SK-N-SH treated with all-trans-retinoic acid at 6 μM for 48 hours (cell line): ENCODE measurements around the gene KIT.
"Not testable (repeated sequence)": the region's sequence is repeated elsewhere in the genome, so short reads cannot be mapped to it uniquely, and the experiment has no call there.

Source experiments
- ATAC-seq: fragments of 200-7000 bp; cut with Tn5 transposase; 3 replicates; pipeline ENCODE4 v1.9.1; 2020; ENCODE audit warnings: mild to moderate bottlenecking, moderate library complexity
- ARNTL ChIP-seq: fragments of 450-650 bp; formaldehyde crosslinking; IDR thresholded peaks from 2 replicates; pipeline ENCODE4 v1.5.0; 2020; ENCODE audit warnings: low read depth, mild to moderate bottlenecking, moderate library complexity, borderline replicate concordance
- BACH2 ChIP-seq: fragments of 250-450 bp; sonication (Bioruptor Pico); IDR thresholded peaks from 2 replicates; pipeline ENCODE4 v1.9.0; 2021; ENCODE audit warnings: mild to moderate bottlenecking, borderline replicate concordance
- CREB5 ChIP-seq: fragments of 250-450 bp; sonication (Bioruptor Pico); IDR thresholded peaks from 2 replicates; pipeline ENCODE4 v1.5.1; 2020; ENCODE audit warnings: low read depth, mild to moderate bottlenecking, moderate library complexity
- CSRNP3 ChIP-seq: fragments of 250-450 bp; sonication (Bioruptor Pico); IDR thresholded peaks from 2 replicates; pipeline ENCODE4 v1.5.1; 2021; ENCODE audit warnings: mild to moderate bottlenecking, moderate library complexity
- ESRRG ChIP-seq: fragments of 250-450 bp; sonication (Bioruptor Pico); IDR thresholded peaks from 2 replicates; pipeline ENCODE4 v1.6.1; 2021; ENCODE audit warnings: mild to moderate bottlenecking
- GLIS3 ChIP-seq: fragments of 250-450 bp; sonication (Bioruptor Pico); IDR thresholded peaks from 2 replicates; pipeline ENCODE4 v1.5.0; 2020; ENCODE audit warnings: mild to moderate bottlenecking, moderate library complexity
- ISL1 ChIP-seq: fragments of 250-450 bp; sonication (Bioruptor Pico); IDR thresholded peaks from 2 replicates; pipeline ENCODE4 v2.1.2; 2022; ENCODE audit warnings: mild to moderate bottlenecking, moderate library complexity
- OSR1 ChIP-seq: fragments of 250-450 bp; sonication (Bioruptor Pico); IDR thresholded peaks from 2 replicates; pipeline ENCODE4 v1.8.0; 2022; ENCODE audit warnings: moderate library complexity, mild to moderate bottlenecking, inconsistent platforms
- PPARA ChIP-seq: fragments of 250-450 bp; sonication (Bioruptor Pico); IDR thresholded peaks from 2 replicates; pipeline ENCODE4 v1.5.0; 2020; ENCODE audit warnings: mild to moderate bottlenecking, borderline replicate concordance
- RARB ChIP-seq: fragments of 250-450 bp; sonication (Bioruptor Pico); IDR thresholded peaks from 2 replicates; pipeline ENCODE4 v1.8.0; 2021; ENCODE audit warnings: mild to moderate bottlenecking, moderate library complexity
- SNAI2 ChIP-seq: fragments of 250-450 bp; sonication (Bioruptor Pico); IDR thresholded peaks from 2 replicates; pipeline ENCODE4 v1.5.0; 2020; ENCODE audit warnings: mild to moderate bottlenecking, moderate library complexity
- TCF4 ChIP-seq: fragments of 250-450 bp; sonication (Bioruptor Pico); IDR thresholded peaks from 2 replicates; pipeline ENCODE4 v1.8.0; 2021; ENCODE audit warnings: mild to moderate bottlenecking, moderate library complexity, borderline replicate concordance
- TOX ChIP-seq: fragments of 250-450 bp; sonication (Bioruptor Pico); IDR thresholded peaks from 2 replicates; pipeline ENCODE4 v1.8.0; 2021; ENCODE audit warnings: mild to moderate bottlenecking, moderate library complexity, borderline replicate concordance
- ZC3H10 ChIP-seq: fragments of 250-450 bp; sonication (Bioruptor Pico); IDR thresholded peaks from 2 replicates; pipeline ENCODE4 v1.5.1; 2021; ENCODE audit warnings: mild to moderate bottlenecking, moderate library complexity
- ZFP3 ChIP-seq: fragments of 250-450 bp; sonication (Bioruptor Pico); IDR thresholded peaks from 2 replicates; pipeline ENCODE4 v1.5.0; 2020; ENCODE audit warnings: mild to moderate bottlenecking, moderate library complexity
- ZNF70 ChIP-seq: fragments of 450-650 bp; formaldehyde crosslinking; IDR thresholded peaks from 2 replicates; pipeline ENCODE4 v1.5.0; 2020; ENCODE audit warnings: mild to moderate bottlenecking, moderate library complexity
- ZNF8 ChIP-seq: fragments of 450-650 bp; formaldehyde crosslinking; IDR thresholded peaks from 2 replicates; pipeline ENCODE4 v1.5.0; 2020; ENCODE audit warnings: mild to moderate bottlenecking, moderate library complexity
- TF ChIP-seq, protein P1 (sequence below): fragments of 250-450 bp; sonication (Bioruptor Pico); IDR thresholded peaks from 2 replicates; pipeline ENCODE4 v1.8.0; 2021; ENCODE audit warnings: low read depth, mild to moderate bottlenecking, moderate library complexity, borderline replicate concordance
- TF ChIP-seq, protein P2 (sequence below): fragments of 250-450 bp; sonication (Bioruptor Pico); IDR thresholded peaks from 2 replicates; pipeline ENCODE4 v1.5.0; 2020; ENCODE audit warnings: mild to moderate bottlenecking, moderate library complexity

The KIT gene

DNA sequence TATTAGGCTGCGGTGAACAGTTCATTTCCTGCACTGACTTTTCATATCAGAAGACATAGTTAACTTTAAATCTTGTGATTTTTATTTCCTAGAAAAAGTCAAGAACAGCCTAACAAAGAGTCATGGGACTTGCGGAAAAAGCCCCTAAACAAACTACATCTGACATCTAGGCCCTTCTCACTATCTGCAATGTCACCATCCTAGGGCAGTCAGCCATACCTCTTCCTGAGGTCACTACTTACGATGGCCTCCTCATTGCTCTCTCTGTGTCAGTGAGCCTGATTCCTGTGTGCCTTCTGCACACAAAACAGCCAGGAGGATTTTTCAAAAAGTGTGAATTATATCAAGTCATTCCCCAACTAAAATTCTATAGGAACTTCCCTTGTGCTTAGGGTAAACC is 22.4 kb upstream of the KIT start:
- no peak for TF ChIP-seq ESRRG (CRISPR knock-in tag)
- no peak for TF ChIP-seq ZC3H10 (CRISPR knock-in tag)
- TF ChIP-seq CSRNP3 (CRISPR knock-in tag) = no peak
- TF ChIP-seq ZNF70 (CRISPR knock-in tag) = no peak
- ATAC-seq = no peak

GRCh38 chr4:54637325-54637724 is 20.4 kb upstream of the KIT start:
- no peak for ATAC-seq
- TF ChIP-seq TOX (CRISPR knock-in tag) (no peak), ZFP3 (CRISPR knock-in tag) (no peak), GLIS3 (CRISPR knock-in tag) (no peak), CREB5 (CRISPR knock-in tag) (no peak), ZNF8 (CRISPR knock-in tag) (no peak), TCF4 (CRISPR knock-in tag) (no peak), OSR1 (no peak), ZNF70 (CRISPR knock-in tag) (no peak), PPARA (CRISPR knock-in tag) (no peak), ISL1 (no peak)
- TF ChIP-seq, protein P1, sequence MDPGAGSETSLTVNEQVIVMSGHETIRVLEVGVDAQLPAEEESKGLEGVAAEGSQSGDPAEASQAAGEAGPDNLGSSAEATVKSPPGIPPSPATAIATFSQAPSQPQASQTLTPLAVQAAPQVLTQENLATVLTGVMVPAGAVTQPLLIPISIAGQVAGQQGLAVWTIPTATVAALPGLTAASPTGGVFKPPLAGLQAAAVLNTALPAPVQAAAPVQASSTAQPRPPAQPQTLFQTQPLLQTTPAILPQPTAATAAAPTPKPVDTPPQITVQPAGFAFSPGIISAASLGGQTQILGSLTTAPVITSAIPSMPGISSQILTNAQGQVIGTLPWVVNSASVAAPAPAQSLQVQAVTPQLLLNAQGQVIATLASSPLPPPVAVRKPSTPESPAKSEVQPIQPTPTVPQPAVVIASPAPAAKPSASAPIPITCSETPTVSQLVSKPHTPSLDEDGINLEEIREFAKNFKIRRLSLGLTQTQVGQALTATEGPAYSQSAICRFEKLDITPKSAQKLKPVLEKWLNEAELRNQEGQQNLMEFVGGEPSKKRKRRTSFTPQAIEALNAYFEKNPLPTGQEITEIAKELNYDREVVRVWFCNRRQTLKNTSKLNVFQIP = no peak
- TF ChIP-seq, all 23 proteins: peak for 0

DNA sequence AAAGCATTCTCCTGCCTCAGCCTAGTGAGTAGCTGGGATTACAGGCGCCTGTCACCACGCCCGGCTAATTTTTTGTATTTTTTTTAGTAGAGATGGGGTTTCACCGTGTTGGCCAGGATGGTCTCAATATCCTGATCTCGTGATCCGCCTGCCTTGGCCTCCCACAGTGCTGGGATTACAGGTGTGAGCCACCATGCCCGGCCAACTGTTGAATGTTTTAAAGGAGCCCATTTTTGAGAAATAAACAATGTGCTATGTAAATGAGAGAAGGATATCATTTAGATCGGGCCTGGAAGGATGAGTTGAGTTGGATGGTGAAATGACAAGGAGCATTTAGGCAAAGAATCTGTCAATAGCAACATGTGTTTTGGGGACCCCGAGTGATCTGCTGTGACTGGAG is 16.7 kb upstream of the KIT start:
- ATAC-seq = not testable (repeated sequence)

DNA sequence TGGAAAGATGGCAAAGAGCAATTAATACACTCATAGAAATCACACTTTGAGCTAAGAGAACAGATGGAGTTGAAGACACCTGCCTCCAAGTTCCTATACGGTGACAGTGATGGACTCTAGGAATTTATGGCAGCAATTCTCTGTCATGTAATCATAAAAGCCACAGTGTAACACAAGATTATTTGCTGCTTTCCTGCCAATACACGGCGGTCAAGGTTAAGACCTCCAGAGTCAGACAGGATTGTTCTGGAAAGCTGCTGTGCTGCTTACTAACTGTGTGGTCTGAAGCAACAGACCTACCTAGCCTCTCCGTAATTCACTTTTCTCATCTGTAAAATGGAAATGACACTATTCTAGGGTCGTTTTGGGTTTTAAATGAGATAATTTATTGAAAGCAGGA is 14.6 kb upstream of the KIT start:
- TF ChIP-seq, protein P2, sequence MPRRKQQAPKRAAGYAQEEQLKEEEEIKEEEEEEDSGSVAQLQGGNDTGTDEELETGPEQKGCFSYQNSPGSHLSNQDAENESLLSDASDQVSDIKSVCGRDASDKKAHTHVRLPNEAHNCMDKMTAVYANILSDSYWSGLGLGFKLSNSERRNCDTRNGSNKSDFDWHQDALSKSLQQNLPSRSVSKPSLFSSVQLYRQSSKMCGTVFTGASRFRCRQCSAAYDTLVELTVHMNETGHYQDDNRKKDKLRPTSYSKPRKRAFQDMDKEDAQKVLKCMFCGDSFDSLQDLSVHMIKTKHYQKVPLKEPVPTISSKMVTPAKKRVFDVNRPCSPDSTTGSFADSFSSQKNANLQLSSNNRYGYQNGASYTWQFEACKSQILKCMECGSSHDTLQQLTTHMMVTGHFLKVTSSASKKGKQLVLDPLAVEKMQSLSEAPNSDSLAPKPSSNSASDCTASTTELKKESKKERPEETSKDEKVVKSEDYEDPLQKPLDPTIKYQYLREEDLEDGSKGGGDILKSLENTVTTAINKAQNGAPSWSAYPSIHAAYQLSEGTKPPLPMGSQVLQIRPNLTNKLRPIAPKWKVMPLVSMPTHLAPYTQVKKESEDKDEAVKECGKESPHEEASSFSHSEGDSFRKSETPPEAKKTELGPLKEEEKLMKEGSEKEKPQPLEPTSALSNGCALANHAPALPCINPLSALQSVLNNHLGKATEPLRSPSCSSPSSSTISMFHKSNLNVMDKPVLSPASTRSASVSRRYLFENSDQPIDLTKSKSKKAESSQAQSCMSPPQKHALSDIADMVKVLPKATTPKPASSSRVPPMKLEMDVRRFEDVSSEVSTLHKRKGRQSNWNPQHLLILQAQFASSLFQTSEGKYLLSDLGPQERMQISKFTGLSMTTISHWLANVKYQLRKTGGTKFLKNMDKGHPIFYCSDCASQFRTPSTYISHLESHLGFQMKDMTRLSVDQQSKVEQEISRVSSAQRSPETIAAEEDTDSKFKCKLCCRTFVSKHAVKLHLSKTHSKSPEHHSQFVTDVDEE (CRISPR knock-in tag) = no peak
- no peak for TF ChIP-seq SNAI2 (CRISPR knock-in tag)
- TF ChIP-seq, all 23 proteins: peak for 0
- no peak for ATAC-seq

- no peak for ATAC-seq
- TF ChIP-seq TOX (CRISPR knock-in tag) (no peak), RARB (CRISPR knock-in tag) (no peak), BACH2 (CRISPR knock-in tag) (no peak), ARNTL (CRISPR knock-in tag) (no peak), ESRRG (CRISPR knock-in tag) (no peak), TCF4 (CRISPR knock-in tag) (no peak), CSRNP3 (CRISPR knock-in tag) (no peak), CREB5 (CRISPR knock-in tag) (no peak), ISL1 (no peak), ZFP3 (CRISPR knock-in tag) (no peak), PPARA (CRISPR knock-in tag) (no peak), ZC3H10 (CRISPR knock-in tag) (no peak), ZNF70 (CRISPR knock-in tag) (no peak)
- TF ChIP-seq, protein P2 (CRISPR knock-in tag) = no peak
Measured at GRCh38 chr4:54643958-54644751, 13.6 kb upstream of the KIT start.
